PC-3 (cell line): ENCODE results near the gene PCGF1. TPM values are rescaled to one million over a fixed set of nuclear protein-coding genes. Genes with fewer than 3 reads are reported as not detected.

Experiments
- ATAC-seq: fragments of 200-7000 bp; cut with Tn5 transposase; 2 replicates; pipeline ENCODE4 v1.9.1; 2020; ENCODE audit warnings: mild to moderate bottlenecking, moderate library complexity
- BruUV-seq: library from RNA; stranded (reverse); fragments of 400-500 nt; replicated peaks from 2 replicates; lab custom pipeline; 2021; lab: Mats Ljungman, UMichigan
- CTCF ChIA-PET: fragments of 300-600 bp; sonication (Branson Sonifier 250); formaldehyde crosslinking; loops from one replicate; lab custom pipeline; 2022; ENCODE audit warnings: antibody characterized with exemption; lab: Charles Lee
- POLR2A ChIA-PET: fragments of 300-600 bp; sonication (Branson Sonifier 250); formaldehyde crosslinking; loops from one replicate; lab custom pipeline; 2022; ENCODE audit warnings: antibody characterized with exemption; ENCODE audit not compliant: unreplicated experiment; lab: Charles Lee
- DNase-seq: peaks from one replicate; pipeline ENCODE4 v3.0.0-alpha.2; 2015
- H2AFZ ChIP-seq: fragments of 300-600 bp; sonication (generic); 2 replicates; pipeline ENCODE4 v1.6.0; 2016; ENCODE audit warnings: antibody characterized with exemption, low read length
- H3F3A ChIP-seq: fragments of 300-600 bp; sonication (generic); one replicate; pipeline ENCODE4 v1.6.0; 2017; ENCODE audit warnings: antibody characterized with exemption, low read length, control low read depth, mild to moderate bottlenecking; ENCODE audit not compliant: unreplicated experiment
- H3K27ac ChIP-seq: fragments of 300-600 bp; sonication (generic); 2 replicates; pipeline ENCODE4 v1.5.1; 2016; ENCODE audit warnings: mild to moderate bottlenecking, low read length
- H3K27me3 ChIP-seq: fragments of 300-600 bp; sonication (generic); 2 replicates; pipeline ENCODE4 v1.6.1; 2016; ENCODE audit warnings: low read length, mixed read lengths
- H3K36me3 ChIP-seq: fragments of 300-600 bp; sonication (generic); 2 replicates; pipeline ENCODE4 v1.6.1; 2016; ENCODE audit warnings: low read depth, mixed run types, low read length, mixed read lengths
- H3K4me1 ChIP-seq: fragments of 300-600 bp; sonication (generic); 2 replicates; pipeline ENCODE4 v1.5.1; 2016; ENCODE audit warnings: low read length; ENCODE audit not compliant: insufficient read depth
- H3K4me2 ChIP-seq: fragments of 300-600 bp; sonication (generic); 2 replicates; pipeline ENCODE4 v1.6.0; 2016; ENCODE audit warnings: low read length
- H3K4me3 ChIP-seq: fragments of 300-600 bp; sonication (generic); 2 replicates; pipeline ENCODE4 v1.5.1; 2016; ENCODE audit warnings: mild to moderate bottlenecking, low read length, mixed read lengths
- H3K79me2 ChIP-seq: fragments of 300-600 bp; sonication (generic); 2 replicates; pipeline ENCODE4 v1.6.1; 2017; ENCODE audit warnings: low read length, mixed read lengths
- H3K9ac ChIP-seq: fragments of 300-600 bp; sonication (generic); 2 replicates; pipeline ENCODE4 v1.6.0; 2016; ENCODE audit warnings: mild to moderate bottlenecking, low read length
- H3K9me2 ChIP-seq: fragments of 300-600 bp; sonication (generic); replicated peaks from 2 replicates; pipeline ENCODE4 v1.6.1; 2016; ENCODE audit warnings: mixed run types, low read length, mixed read lengths
- H3K9me3 ChIP-seq: fragments of 300-600 bp; sonication (generic); 2 replicates; pipeline ENCODE4 v1.6.1; 2016; ENCODE audit warnings: low read length, mixed read lengths
- H4K20me1 ChIP-seq: fragments of 300-600 bp; sonication (generic); 2 replicates; pipeline ENCODE4 v1.6.1; 2016; ENCODE audit warnings: low read length, mixed read lengths
- CTCF ChIP-seq: fragments of 300-600 bp; sonication (generic); conservative IDR thresholded peaks from 2 replicates; pipeline ENCODE4 v1.5.1; 2017; ENCODE audit warnings: antibody characterized with exemption, low read depth, mild to moderate bottlenecking, low read length
- EZH2 ChIP-seq: fragments of 300-600 bp; sonication (generic); IDR thresholded peaks from one replicate; pipeline ENCODE4 v1.6.1; 2017; ENCODE audit warnings: antibody characterized with exemption, mild to moderate bottlenecking, low read length; ENCODE audit not compliant: unreplicated experiment
- EZH2phosphoT487 ChIP-seq: fragments of 300-600 bp; sonication (generic); IDR thresholded peaks from 2 replicates; pipeline ENCODE4 v1.6.1; 2018; ENCODE audit warnings: mild to moderate bottlenecking, antibody characterized with exemption, low read length, borderline replicate concordance
- intact Hi-C: fragments of 100-400 bp; cut with micrococcal nuclease; formaldehyde crosslinking; loops from 2 replicates; pipeline ENCODE4 v1.9.0; 2023
- total RNA-seq: library from RNA; depleted of rRNA; stranded (reverse); fragments of >200 nt; gene quantifications from 2 replicates; pipeline ENCODE4 v1.2.3, GENCODE V29; 2014

Gene PCGF1
- total RNA-seq, 1 experiment from 2014 or later, result 35.7 TPM

GRCh38 chr2:74474481-74474880, 33.0 kb downstream of the PCGF1 start:
- BruUV-seq, result no TSS peak

GRCh38 chr2:74472945-74473258, 34.6 kb downstream of the PCGF1 start:
- Histone ChIP-seq H3K4me1 (peaks cover 14% of the 10 kb centered on the region), H3K27ac (peak overlapping the region; percentile 80), H4K20me1 (no peaks in the 10 kb centered on the region), H3K4me2 (peak overlapping the region; percentile 82), H3K9ac (peak overlapping the region; percentile 84), H3K79me2 (peaks cover 9% of the 10 kb centered on the region), H3K9me3 (no peaks in the 10 kb centered on the region), H3K4me3 (peak overlapping the region; percentile 79), H3K27me3 (no peaks in the 10 kb centered on the region), H2AFZ (peak overlapping the region; percentile 89), H3K36me3 (peaks cover 11% of the 10 kb centered on the region), H3K9me2 (no peaks in the 10 kb centered on the region), H3F3A (peaks cover 10% of the 10 kb centered on the region)
- POLR2A ChIA-PET, result no interaction called here
- TF ChIP-seq EZH2phosphoT487, result no peak
- no peak for TF ChIP-seq EZH2
- no peak for TF ChIP-seq CTCF
- BruUV-seq, result TSS peak; percentile 92
- ATAC-seq (peak; percentile 9), DNase-seq (no peak)
- intact Hi-C loops, result no loop called here
- CTCF ChIA-PET, result no interaction called here

More at GRCh38 chr2:74474481-74474880, 33.0 kb downstream of the PCGF1 start:
- intact Hi-C loops, result no loop called here
- Histone ChIP-seq H3K4me1 (peaks cover 14% of the 10 kb centered on the region), H3K9ac (no peak overlapping the region), H3K27ac (no peak overlapping the region), H3K4me3 (no peak overlapping the region), H3K79me2 (peaks cover 13% of the 10 kb centered on the region), H3F3A (peaks cover 10% of the 10 kb centered on the region), H3K27me3 (no peaks in the 10 kb centered on the region), H3K9me3 (no peaks in the 10 kb centered on the region), H4K20me1 (no peaks in the 10 kb centered on the region), H3K36me3 (peaks cover 13% of the 10 kb centered on the region), H3K4me2 (no peak overlapping the region), H2AFZ (no peak overlapping the region), H3K9me2 (no peaks in the 10 kb centered on the region)
- TF ChIP-seq EZH2phosphoT487, result no peak
- TF ChIP-seq EZH2, result no peak
- no peak for TF ChIP-seq CTCF
- no peak for DNase-seq
- ATAC-seq, result no peak
- POLR2A ChIA-PET, result interaction anchor here (0.6 kb wide), 1 partner anchor 34 kb away, joined by 19 read pairs; no protein-coding TSS in a partner anchor
- CTCF ChIA-PET, result interaction anchor here (0.7 kb wide), 1 partner anchor 40 kb away, joined by 7 read pairs; no protein-coding TSS in a partner anchor

- DNase-seq (peak; percentile 94), ATAC-seq (peak; percentile 88)
- H3F3A ChIP-seq, result peaks cover 10% of the 10 kb centered on the region
- intact Hi-C loops, result no loop called here
- ChIA-PET POLR2A (no interaction called here), CTCF (no interaction called here)
- H3K4me1 ChIP-seq, result peaks cover 14% of the 10 kb centered on the region
- H3K27ac ChIP-seq, result peak within 1 kb of the TSS; percentile 80
- no peaks in the 10 kb centered on the region for H3K9me2 ChIP-seq
- peaks cover 9% of the 10 kb centered on the region for H3K79me2 ChIP-seq
- peak within 1 kb of the TSS; percentile 84 for H3K9ac ChIP-seq
- no peaks in the 10 kb centered on the region for H3K27me3 ChIP-seq
- H3K4me3 ChIP-seq, result peak within 1 kb of the TSS; percentile 79
- no peaks in the 10 kb centered on the region for H3K9me3 ChIP-seq
- no peaks in the 10 kb centered on the region for H4K20me1 ChIP-seq
- TF ChIP-seq EZH2, result no peak
- no peak for TF ChIP-seq EZH2phosphoT487
- TF ChIP-seq CTCF, result no peak
- peak within 1 kb of the TSS; percentile 89 for H2AFZ ChIP-seq
- peaks cover 8% of the 10 kb centered on the region for H3K36me3 ChIP-seq
- peak within 1 kb of the TSS; percentile 82 for H3K4me2 ChIP-seq
- TSS peak; percentile 89 for BruUV-seq
Observed at GRCh38 chr2:74472086-74472944, 35.2 kb downstream of the PCGF1 start, which contains the start of gene MRPL53. Gene MRPL53 (minus strand): TSS chr2:74472680. CDS start chr2:74472660, 20 bp downstream.
